Measurements from ENCODE around the gene ATPAF2.

DNA sequence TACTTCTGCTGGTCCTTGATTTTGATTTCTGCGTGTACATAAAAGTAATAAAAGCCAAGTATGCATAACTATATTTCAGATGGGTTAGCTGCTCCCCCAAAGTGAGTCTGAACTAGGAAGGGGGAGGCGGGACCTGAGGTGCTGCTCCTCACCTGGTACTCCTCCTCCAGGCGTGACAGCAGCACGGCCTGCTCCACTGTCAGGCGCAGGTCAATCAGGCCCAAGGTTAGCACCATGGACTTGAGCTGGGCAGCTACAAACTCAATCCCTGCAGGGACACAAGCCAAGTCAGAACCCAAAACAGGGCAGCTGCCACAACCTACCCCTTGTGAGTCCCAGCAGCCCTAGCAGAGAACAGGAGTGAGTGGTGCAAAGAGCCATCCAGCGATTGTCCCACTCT lies 18.0 kb downstream of the ATPAF2 start:
- TF ChIP-seq, protein P1, sequence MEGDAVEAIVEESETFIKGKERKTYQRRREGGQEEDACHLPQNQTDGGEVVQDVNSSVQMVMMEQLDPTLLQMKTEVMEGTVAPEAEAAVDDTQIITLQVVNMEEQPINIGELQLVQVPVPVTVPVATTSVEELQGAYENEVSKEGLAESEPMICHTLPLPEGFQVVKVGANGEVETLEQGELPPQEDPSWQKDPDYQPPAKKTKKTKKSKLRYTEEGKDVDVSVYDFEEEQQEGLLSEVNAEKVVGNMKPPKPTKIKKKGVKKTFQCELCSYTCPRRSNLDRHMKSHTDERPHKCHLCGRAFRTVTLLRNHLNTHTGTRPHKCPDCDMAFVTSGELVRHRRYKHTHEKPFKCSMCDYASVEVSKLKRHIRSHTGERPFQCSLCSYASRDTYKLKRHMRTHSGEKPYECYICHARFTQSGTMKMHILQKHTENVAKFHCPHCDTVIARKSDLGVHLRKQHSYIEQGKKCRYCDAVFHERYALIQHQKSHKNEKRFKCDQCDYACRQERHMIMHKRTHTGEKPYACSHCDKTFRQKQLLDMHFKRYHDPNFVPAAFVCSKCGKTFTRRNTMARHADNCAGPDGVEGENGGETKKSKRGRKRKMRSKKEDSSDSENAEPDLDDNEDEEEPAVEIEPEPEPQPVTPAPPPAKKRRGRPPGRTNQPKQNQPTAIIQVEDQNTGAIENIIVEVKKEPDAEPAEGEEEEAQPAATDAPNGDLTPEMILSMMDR (IDR thresholded peaks at IDR 0.05; ENCODE audit: low read length) = no peak
- no peak for TF ChIP-seq EZH2 (IDR thresholded peaks at IDR 0.05; ENCODE audit: borderline replicate concordance, low read length)

All from OCI-LY1 (cell line).